Measurements from ENCODE around the gene CD47. TPM values are rescaled to one million over a fixed set of nuclear protein-coding genes. Genes with fewer than 3 reads are reported as not detected.

The CD47 gene
- total and polyA plus RNA-seq, 2 of the 4 experiments (the other 2 are of a cell fraction): 45.9 to 52.0 TPM

DNA sequence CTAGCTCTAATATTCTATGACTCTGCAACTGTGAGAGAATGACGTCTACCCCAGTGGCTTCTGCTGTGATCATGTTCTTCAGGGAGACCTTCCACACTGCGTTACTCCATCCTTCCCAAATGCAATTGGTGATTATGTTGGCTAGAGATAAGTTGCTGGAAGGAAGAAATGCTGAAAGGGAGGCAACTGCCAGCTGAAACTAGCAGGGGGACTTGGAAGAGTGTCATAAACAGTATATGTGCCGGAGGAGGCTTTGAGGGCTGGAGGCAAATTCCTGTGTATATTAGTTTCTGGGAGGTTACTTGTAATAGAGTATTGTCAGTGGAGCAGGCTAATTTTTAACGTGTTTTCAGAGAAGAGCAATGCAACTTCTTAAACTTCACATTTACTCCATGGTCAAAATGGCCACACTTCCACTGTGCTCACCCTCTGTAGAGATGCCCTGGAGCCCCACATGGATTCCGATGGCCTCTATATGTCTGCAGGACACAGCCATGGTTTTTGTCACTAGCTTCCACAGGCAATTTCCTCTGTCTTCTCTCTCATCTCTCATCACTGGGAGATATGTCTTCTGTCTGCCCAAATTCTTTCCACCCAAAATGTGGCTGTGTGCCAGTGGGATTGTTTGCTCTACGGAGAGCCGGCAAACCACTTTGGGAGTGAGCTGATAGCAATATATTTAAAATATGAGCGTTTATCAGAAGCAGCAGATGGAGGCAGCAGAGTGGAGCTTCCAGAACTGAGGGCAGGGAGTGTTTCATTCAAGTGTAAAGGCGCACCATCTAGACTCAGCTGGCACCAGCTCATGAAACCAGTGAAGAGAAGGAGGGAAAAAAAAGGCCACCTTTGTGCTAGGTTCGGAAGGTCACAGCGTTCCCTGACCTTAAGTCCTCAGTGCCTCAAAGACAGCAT, 13.3 kb upstream of the CD47 start:
- Histone ChIP-seq H2BK5ac (ENCODE audit: low read depth, low read length, poor library complexity, severe bottlenecking) (no peak overlapping the region), H3K4ac (ENCODE audit: low read depth, low read length) (peak overlapping the region; percentile 49), H4K8ac (ENCODE audit: low read depth in 2 of 2, low read length in 2 of 2) (peak overlapping the region in 1 of 2 experiments; percentile 60; a peak in 2 of 4 replicates), H2BK120ac (ENCODE audit: low read depth, low read length) (peak overlapping the region; percentile 50), H3K27ac (ENCODE audit: insufficient read depth, low read length) (peak overlapping the region; percentile 8; the same call in 1 of the 2 replicates), H3K4me1 (ENCODE audit: control insufficient read depth, insufficient read depth, low read length) (peaks cover 11% of the 10 kb centered on the region), H3K27me3 (ENCODE audit: control insufficient read depth, insufficient read depth, low read length) (no peaks in the 10 kb centered on the region), H4K20me1 (ENCODE audit: insufficient read depth, low read length) (no peaks in the 10 kb centered on the region), H4K91ac (ENCODE audit: insufficient read depth, low read depth, low read length) (peak overlapping the region; percentile 45; the same call in 1 of the 2 replicates), H3K18ac (ENCODE audit: low read depth, low read length) (no peak overlapping the region), H3K9me1 (ENCODE audit: insufficient read depth, low read length) (peaks cover 6% of the 10 kb centered on the region; the same call in 1 of the 2 replicates), H3K36me3 (ENCODE audit: control insufficient read depth, insufficient read depth, low read length) (no peaks in the 10 kb centered on the region), H2AK9ac (replicated peaks; ENCODE audit: low read depth, low read length, poor library complexity) (no peak overlapping the region), H2BK15ac (ENCODE audit: low read depth, low read length) (peak overlapping the region; percentile 17; the same call in 1 of the 3 replicates), H2BK20ac (ENCODE audit: low read depth, low read length) (peak overlapping the region; percentile 45), H4K5ac (ENCODE audit: low read depth, low read length) (no peak overlapping the region), H3K23ac (ENCODE audit: low read depth, low read length) (peak overlapping the region; percentile 48), H3K4me2 (ENCODE audit: low read depth, low read length) (peak overlapping the region; percentile 23; the same call in 1 of the 2 replicates), H2AK5ac (ENCODE audit: low read depth, low read length) (peak overlapping the region; percentile 3; the same call in 1 of the 2 replicates), H2AFZ (replicated peaks; ENCODE audit: low read length, poor library complexity) (peak overlapping the region; percentile 83), H3K56ac (ENCODE audit: extremely low read depth, insufficient read depth, low read length) (peak overlapping the region; percentile 30; the same call in 1 of the 2 replicates), H3K9me3 (ENCODE audit: control insufficient read depth, insufficient read depth, low read length) (no peaks in the 10 kb centered on the region), H3K14ac (replicated peaks; ENCODE audit: low read depth, low read length) (peak overlapping the region; percentile 57), H3K79me1 (ENCODE audit: low read depth in 1 of 2, low read length in 2 of 2) (no peaks in the 10 kb centered on the region), H3K9ac (ENCODE audit: low read depth, low read length) (no peak overlapping the region), H3K4me3 (ENCODE audit: insufficient read depth, low read depth, low read length) (no peak overlapping the region)
- ChIA-PET POLR2A (ENCODE audit: unreplicated experiment) (no interaction called here), CTCF (interaction anchor here (0.6 to 1.3 kb wide), 3 partner anchors 8 to 135 kb away, joined by 3 to 4 read pairs (median 3); no protein-coding TSS in a partner anchor)
- in situ Hi-C loops (cut with MboI; ENCODE audit: low sequenced_read_pairs): no loop called here
- intact Hi-C loops (cut with micrococcal nuclease): no loop called here
- BruUV-seq (replicated peaks): no TSS peak
- DNase-seq (peak; percentile 52), ATAC-seq (ENCODE audit: low read depth) (peak; percentile 77)
- dilution Hi-C loops (cut with HindIII; ENCODE audit: low sequenced_read_pairs, unreplicated experiment): no loop called here
- TF ChIP-seq, protein P1, sequence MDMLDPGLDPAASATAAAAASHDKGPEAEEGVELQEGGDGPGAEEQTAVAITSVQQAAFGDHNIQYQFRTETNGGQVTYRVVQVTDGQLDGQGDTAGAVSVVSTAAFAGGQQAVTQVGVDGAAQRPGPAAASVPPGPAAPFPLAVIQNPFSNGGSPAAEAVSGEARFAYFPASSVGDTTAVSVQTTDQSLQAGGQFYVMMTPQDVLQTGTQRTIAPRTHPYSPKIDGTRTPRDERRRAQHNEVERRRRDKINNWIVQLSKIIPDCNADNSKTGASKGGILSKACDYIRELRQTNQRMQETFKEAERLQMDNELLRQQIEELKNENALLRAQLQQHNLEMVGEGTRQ (IDR thresholded peaks at IDR 0.05; ENCODE audit: low read depth, low read length): no peak
- TF ChIP-seq BHLHE40 (IDR thresholded peaks at IDR 0.05; ENCODE audit: low read depth, low read length) (no peak), POLR2A (IDR thresholded peaks at IDR 0.05; ENCODE audit: low read depth, low read length) (no peak), RCOR1 (IDR thresholded peaks at IDR 0.05; ENCODE audit: insufficient replicate concordance, low read length) (no peak), RAD21 (IDR thresholded peaks at IDR 0.05; ENCODE audit: low read length) (peak; percentile 15; the same call in 1 of the 2 replicates), MAFK (IDR thresholded peaks at IDR 0.05; ENCODE audit: low read depth, low read length) (no peak)
- 0% methylated on average over 1 of the region's 11 CpGs; no CpG with 5 or more reads in 1 of the 2 experiments for WGBS, 2 experiments (ENCODE audit: extremely low coverage in 2 of 2, insufficient read length in 1 of 2)

Data from IMR-90 (cell line).